Body of pancreas (tissue), 4 donors: ENCODE measurements around the gene ATP6V1B1. TPM values are rescaled to one million over a fixed set of nuclear protein-coding genes. Genes with fewer than 3 reads are reported as not detected.

Source experiments
- ATAC-seq: fragments of 150-250 bp; one replicate; pipeline ENCODE4 v1.9.1; 2016
- DNase-seq, 4 donors: peaks; one replicate each; pipeline ENCODE4 v3.0.0-alpha.2; 2019
- H3K27ac ChIP-seq, 4 donors: fragments of 200-600 bp; sonication (generic); 1 replicate in 3 of 4; 2 replicates in 1 of 4; pipeline versions ENCODE4 v1.5.1 to v1.6.1; 2016 to 2019; ENCODE audit warnings: mild to moderate bottlenecking in 1 of 4, mixed read lengths in 1 of 4, moderate library complexity in 1 of 4
- H3K27me3 ChIP-seq, 2 donors: fragments of 200-600 bp; sonication (generic); one replicate each; pipeline ENCODE4 v1.6.0; 2016; ENCODE audit warnings: mild to moderate bottlenecking in 1 of 2
- H3K36me3 ChIP-seq, 2 donors: fragments of 200-600 bp; sonication (generic); replicated peaks in 1 of 2; 2 replicates each; pipeline ENCODE4 v1.5.1; 2016; ENCODE audit warnings: low read depth in 2 of 2; ENCODE audit not compliant: insufficient read depth in 1 of 2
- H3K4me1 ChIP-seq: fragments of 200-600 bp; sonication (generic); one replicate; pipeline ENCODE4 v1.6.0; 2016
- H3K4me3 ChIP-seq, 2 donors: fragments of 200-600 bp; sonication (generic); 1 replicate in 1 of 2; 2 replicates in 1 of 2; pipeline ENCODE4 v1.5.1; 2016 to 2019
- H3K9me3 ChIP-seq, 3 donors: fragments of 200-600 bp; sonication (generic); 1 replicate in 2 of 3; 2 replicates in 1 of 3; pipeline ENCODE4 v1.5.1; 2016
- CTCF ChIP-seq, 7 experiments: fragments of 450-650 bp in 4 of 7; fragments of 200-600 bp in 3 of 7; sonication (generic) in 3 of 7; IDR thresholded peaks; one replicate each; pipeline ENCODE4 v1.5.1; 2016 to 2019; ENCODE audit warnings: antibody characterized with exemption in 7 of 7
- POLR2A ChIP-seq, 3 donors: fragments of 450-650 bp; IDR thresholded peaks; one replicate each; pipeline ENCODE4 v1.6.1; 2016; ENCODE audit warnings: antibody characterized with exemption in 3 of 3, mild to moderate bottlenecking in 2 of 3
- WGBS, 2 donors: methylation state at CpG; one replicate each; pipeline ENCODE4 v1.1.5; 2017; 5-methylcytosine and 5-hydroxymethylcytosine counted together
- intact Hi-C: fragments of 100-400 bp; cut with DNase I; formaldehyde crosslinking; loops from one replicate; pipeline ENCODE4 v1.15.1; 2023
- total RNA-seq, 2 donors: library from RNA; depleted of rRNA; stranded (reverse); fragments of >200 nt; gene quantifications; one replicate each; pipeline ENCODE4 v1.1.0, GENCODE V29; 2016

ATP6V1B1 gene
- total RNA-seq, 2 donors from 2014 or later: 9.9 to 17.9 TPM

- no peaks in the 10 kb centered on the region for H3K9me3 ChIP-seq
- intact Hi-C loops: no loop called here
- H3K36me3 ChIP-seq: no peaks in the 10 kb centered on the region
- H3K27ac ChIP-seq: no peak overlapping the region
- peak; percentile 67 to 74 (median 68) for DNase-seq
- WGBS, 2 donors: 8 to 28% methylated on average over 48 to 59 of the region's 59 CpGs
- TF ChIP-seq POLR2A (IDR thresholded peaks at IDR 0.05) (no peak), CTCF (IDR thresholded peaks at IDR 0.05) (peak; percentile 55 to 77 (median 65))
- ATAC-seq: peak; percentile 74
- H3K27me3 ChIP-seq: no peaks in the 10 kb centered on the region
- H3K4me1 ChIP-seq: peaks cover 3% of the 10 kb centered on the region
- peak overlapping the region in 1 of 2 donors; percentile 10 for H3K4me3 ChIP-seq
Observed at GRCh38 chr2:70964596-70965386, 29.1 kb downstream of the ATP6V1B1 start.

GRCh38 chr2:70965506-70965905, 29.8 kb downstream of the ATP6V1B1 start:
- intact Hi-C loops: no loop called here
- TF ChIP-seq CTCF (IDR thresholded peaks at IDR 0.05) (no peak), POLR2A (IDR thresholded peaks at IDR 0.05) (no peak)
- H3K9me3 ChIP-seq: no peaks in the 10 kb centered on the region
- no peaks in the 10 kb centered on the region for H3K27me3 ChIP-seq
- DNase-seq (no peak), ATAC-seq (no peak)
- no peak overlapping the region for H3K27ac ChIP-seq
- H3K4me1 ChIP-seq: peaks cover 3% of the 10 kb centered on the region
- H3K36me3 ChIP-seq: no peaks in the 10 kb centered on the region
- 63 to 75% methylated on average over 14 of the region's 14 CpGs for WGBS, 2 donors
- peak overlapping the region in 1 of 2 donors; percentile 10 for H3K4me3 ChIP-seq

- no peak overlapping the region for H3K4me3 ChIP-seq
- ATAC-seq: no peak
- H3K9me3 ChIP-seq: no peaks in the 10 kb centered on the region
- DNase-seq: no peak
- intact Hi-C loops: no loop called here
- TF ChIP-seq POLR2A (IDR thresholded peaks at IDR 0.05): no peak
- no peak for TF ChIP-seq CTCF (IDR thresholded peaks at IDR 0.05)
- WGBS, 2 donors: 71 to 85% methylated on average over 4 of the region's 4 CpGs
- H3K4me1 ChIP-seq: peaks cover 3% of the 10 kb centered on the region
- H3K27me3 ChIP-seq: no peaks in the 10 kb centered on the region
- H3K36me3 ChIP-seq: no peaks in the 10 kb centered on the region
- H3K27ac ChIP-seq: no peak overlapping the region
Observed at GRCh38 chr2:70966681-70967080, 31.0 kb downstream of the ATP6V1B1 start.

- peaks cover 3% of the 10 kb centered on the region for H3K4me1 ChIP-seq
- DNase-seq (no peak), ATAC-seq (no peak)
- H3K27me3 ChIP-seq: no peaks in the 10 kb centered on the region
- H3K4me3 ChIP-seq: no peak overlapping the region
- H3K36me3 ChIP-seq: no peaks in the 10 kb centered on the region
- TF ChIP-seq CTCF (IDR thresholded peaks at IDR 0.05): no peak
- TF ChIP-seq POLR2A (IDR thresholded peaks at IDR 0.05): no peak
- intact Hi-C loops: no loop called here
- H3K27ac ChIP-seq: no peak overlapping the region
- WGBS, 2 donors: 49 to 66% methylated on average over 4 of the region's 4 CpGs
- H3K9me3 ChIP-seq: no peaks in the 10 kb centered on the region
Observed at GRCh38 chr2:70967189-70967588, 31.5 kb downstream of the ATP6V1B1 start.

GRCh38 chr2:70974592-70974991, 38.9 kb downstream of the ATP6V1B1 start:
- Histone ChIP-seq H3K9me3 (no peaks in the 10 kb centered on the region), H3K4me3 (no peak overlapping the region), H3K27me3 (no peaks in the 10 kb centered on the region), H3K36me3 (no peaks in the 10 kb centered on the region), H3K4me1 (peaks cover 26% of the 10 kb centered on the region), H3K27ac (no peak overlapping the region)
- DNase-seq: no peak
- intact Hi-C loops: no loop called here
- WGBS, 2 donors: 93 to 100% methylated on average over 3 of the region's 3 CpGs
- TF ChIP-seq CTCF (IDR thresholded peaks at IDR 0.05) (no peak), POLR2A (IDR thresholded peaks at IDR 0.05) (no peak)
- no peak for ATAC-seq
